HG02759 (cell line): ENCODE measurements around the gene SOX18.

Source experiments
- ATAC-seq: cut with Tn5 transposase; IDR thresholded peaks from one replicate; pipeline ENCODE4 v1.9.1; 2021; ENCODE audit warnings: mild to moderate bottlenecking, moderate library complexity; ENCODE audit not compliant: unreplicated experiment

SOX18 gene

DNA sequence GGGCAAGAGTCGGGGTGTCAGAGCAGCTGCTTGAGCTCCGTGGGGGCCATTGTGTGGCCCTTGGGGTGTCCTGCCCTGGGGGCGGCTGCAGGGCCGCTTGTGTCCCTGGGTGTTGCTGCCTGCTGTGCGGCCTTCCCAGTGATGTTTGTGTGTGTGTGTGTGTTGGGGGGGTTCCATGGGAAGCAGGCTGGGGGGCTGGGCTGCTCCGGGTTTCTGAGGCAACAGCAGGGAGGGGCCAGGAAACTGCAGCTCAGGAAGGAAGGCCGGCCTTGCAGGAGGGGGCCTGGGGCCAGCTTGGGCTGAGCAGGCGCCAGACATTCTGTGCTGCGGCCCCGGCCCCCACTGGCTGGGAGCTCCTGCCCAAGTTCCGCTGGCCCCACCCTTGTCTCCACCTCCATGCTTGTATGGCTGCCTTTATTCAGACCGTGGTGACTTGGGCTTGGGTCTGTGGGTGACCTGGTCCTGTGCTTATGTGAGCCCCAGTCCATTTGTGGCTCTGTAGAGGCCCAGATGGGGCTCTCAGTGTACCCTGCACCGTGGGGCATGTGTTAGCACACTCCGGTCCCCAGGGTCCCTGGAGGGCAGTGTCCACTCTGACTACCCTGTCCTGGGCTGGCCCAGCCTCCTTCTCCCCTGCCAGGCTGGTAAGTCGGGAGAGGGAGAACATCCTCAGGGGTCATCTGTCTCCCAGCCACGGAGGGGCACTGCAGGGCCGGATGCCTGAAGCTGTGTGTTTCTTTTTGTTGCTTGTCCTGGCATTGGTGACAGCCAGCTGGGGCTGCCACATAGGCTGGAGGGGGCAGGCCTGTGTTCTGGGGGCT, 4.6 kb upstream of the SOX18 start:
- ATAC-seq, result no peak

DNA sequence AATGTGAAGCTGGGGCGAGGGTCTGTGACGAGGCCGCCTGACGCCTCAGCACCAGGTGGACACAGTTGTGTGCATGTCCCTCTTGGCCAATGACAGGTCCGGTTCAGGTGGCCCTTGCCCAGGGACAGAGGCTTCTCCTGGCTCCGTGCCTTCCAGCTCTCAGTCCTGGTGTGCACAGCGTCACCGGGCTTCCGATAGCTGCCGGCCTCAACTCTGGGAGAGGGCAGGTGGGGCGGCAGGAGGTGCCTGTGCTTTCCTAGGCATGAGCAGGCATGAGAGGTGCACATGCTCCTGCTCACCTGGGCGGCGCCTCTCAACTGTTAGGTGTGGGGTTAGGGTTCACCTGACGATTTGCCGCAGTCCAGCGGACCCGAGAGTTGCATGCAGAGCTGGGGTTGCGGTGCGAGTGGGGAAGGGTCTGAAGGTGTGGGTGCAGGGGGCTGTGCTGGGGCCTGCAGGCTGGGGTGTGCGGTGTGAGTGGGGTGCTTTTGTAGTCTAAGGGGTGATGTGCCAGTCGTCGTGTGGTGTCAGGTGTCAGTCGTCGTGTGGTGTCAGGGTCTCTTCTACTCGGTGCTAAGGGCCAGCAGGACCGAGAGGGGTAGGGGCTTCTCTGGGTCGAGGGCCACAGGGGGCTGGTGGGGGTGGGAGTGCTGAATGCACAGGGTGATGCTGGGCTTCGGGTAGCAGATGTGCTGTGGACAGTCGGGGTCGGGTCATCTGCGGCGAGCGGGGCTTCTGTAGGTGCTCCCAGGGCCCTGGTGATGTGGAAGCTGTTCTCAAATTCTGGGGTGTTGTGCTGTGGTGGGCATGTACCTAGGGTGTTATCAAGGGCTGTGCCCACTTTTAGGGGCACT, 3.8 kb upstream of the SOX18 start:
- no peak for ATAC-seq

DNA sequence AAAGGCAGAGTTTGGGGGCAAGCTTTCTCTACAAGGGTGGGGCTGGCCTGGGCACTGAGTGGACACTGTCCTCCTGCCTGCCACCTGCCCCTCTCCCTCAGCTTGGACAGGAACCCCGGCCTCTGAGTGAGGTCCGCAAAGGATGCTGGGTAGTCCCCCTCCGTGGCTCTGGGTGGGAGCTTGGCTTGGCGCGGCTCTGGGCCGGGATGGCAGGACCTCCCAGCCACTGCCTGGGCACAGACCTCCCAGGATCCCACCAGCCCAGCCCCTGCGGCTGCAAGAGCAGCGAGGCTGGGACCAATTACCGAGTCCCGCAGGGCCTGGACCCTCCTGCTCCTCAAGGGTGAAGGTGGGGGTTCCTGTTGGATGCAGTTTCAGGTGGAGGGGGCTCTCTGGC, 2.9 kb upstream of the SOX18 start:
- ATAC-seq, result no peak

GRCh38 chr20:64051561-64052325, 2.3 kb upstream of the SOX18 start:
- no peak for ATAC-seq

DNA sequence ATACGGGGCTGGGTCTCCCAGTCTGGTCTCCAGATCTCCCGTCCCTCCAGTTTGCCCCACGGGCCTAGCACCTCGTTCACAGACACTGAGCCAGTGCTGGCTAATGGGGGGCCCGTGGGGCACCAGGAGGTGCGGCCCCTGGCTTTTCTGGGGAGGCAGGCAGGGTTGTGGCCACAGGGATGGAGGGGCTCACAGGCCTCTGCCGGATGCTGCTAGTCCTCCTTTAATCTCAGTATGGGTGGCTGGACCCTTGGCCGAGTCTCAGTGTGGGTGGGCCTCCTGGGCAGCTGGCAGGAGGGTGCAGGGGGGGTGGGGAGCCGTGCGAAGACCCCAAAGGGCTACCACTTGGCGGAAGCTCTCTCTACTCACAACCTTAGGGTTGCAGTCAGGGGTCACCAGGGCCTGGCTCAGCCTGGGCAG, 1.6 kb upstream of the SOX18 start:
- no peak for ATAC-seq

- ATAC-seq, result no peak
These were observed 1.0 kb upstream of the SOX18 start for GRCh38 chr20:64050261-64051032.

DNA sequence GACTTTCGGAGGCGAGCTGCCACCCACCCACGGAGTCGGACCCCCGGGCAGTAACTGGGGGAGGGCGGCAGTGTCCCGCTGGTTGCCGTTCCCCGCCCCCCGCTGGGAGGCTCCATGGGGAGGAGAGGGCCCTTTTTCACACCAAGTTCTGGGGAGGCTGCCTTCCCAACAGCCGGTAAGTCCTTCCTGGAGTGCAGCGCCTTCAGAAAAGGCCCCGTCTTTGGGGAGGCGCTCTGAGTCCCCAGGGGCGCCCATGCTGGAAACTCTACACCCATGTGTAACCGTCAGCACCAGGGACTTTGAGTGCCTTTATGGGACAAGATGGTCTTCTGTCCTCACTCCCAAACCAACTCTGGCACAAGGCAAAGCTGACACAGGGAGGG, 430 bp upstream of the SOX18 start:
- ATAC-seq, result no peak

GRCh38 chr20:64048402-64049044, 916 bp downstream of the SOX18 start:
- ATAC-seq, result no peak

GRCh38 chr20:64047968-64048401, 1.5 kb downstream of the SOX18 start:
- ATAC-seq, result no peak

DNA sequence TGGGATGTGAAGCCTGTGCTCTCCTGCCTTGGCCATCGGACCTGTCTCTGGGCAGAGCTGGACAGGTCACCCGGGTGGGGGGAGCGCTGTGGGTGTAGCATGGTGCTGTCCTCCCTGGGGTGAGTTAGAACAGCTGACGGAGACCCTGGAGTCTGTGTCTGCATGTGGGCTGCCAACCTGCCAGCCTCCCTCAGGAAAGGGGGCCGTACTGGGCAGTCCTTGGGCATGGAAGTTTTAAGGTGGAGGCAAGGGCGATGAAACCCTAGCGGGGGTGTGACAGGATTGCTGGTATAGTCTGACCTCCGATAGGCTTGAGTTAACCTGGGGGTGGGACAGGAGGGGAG, 2.4 kb downstream of the SOX18 start:
- no peak for ATAC-seq

- no peak for ATAC-seq
These were observed 4.0 kb downstream of the SOX18 start for GRCh38 chr20:64045346-64046011.

- no peak for ATAC-seq
These were observed 4.8 kb downstream of the SOX18 start for GRCh38 chr20:64044484-64045247.

DNA sequence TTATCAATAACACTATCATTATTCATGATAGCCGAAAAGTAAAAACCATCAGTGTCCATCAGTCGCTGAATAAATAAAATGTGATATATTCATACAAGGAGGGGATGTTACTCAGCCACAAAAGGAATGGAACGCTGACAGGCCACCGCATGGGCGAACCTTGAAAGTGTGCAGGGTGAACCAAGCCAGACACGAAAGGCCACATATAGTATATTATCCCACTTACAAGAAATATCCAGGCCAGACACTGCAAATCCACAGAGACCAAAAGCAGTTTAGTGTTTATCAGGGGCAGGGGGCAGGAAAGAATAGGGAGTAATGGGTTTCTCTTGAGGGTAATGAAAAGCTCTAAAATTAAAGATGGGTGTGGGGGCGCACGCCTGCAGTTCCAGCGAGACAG, 5.7 kb downstream of the SOX18 start:
- no peak for ATAC-seq

GRCh38 chr20:64042054-64042781, 7.2 kb downstream of the SOX18 start:
- no peak for ATAC-seq

GRCh38 chr20:64041781-64042053, 7.7 kb downstream of the SOX18 start:
- no peak for ATAC-seq

GRCh38 chr20:64041040-64041780, 8.2 kb downstream of the SOX18 start:
- no peak for ATAC-seq

DNA sequence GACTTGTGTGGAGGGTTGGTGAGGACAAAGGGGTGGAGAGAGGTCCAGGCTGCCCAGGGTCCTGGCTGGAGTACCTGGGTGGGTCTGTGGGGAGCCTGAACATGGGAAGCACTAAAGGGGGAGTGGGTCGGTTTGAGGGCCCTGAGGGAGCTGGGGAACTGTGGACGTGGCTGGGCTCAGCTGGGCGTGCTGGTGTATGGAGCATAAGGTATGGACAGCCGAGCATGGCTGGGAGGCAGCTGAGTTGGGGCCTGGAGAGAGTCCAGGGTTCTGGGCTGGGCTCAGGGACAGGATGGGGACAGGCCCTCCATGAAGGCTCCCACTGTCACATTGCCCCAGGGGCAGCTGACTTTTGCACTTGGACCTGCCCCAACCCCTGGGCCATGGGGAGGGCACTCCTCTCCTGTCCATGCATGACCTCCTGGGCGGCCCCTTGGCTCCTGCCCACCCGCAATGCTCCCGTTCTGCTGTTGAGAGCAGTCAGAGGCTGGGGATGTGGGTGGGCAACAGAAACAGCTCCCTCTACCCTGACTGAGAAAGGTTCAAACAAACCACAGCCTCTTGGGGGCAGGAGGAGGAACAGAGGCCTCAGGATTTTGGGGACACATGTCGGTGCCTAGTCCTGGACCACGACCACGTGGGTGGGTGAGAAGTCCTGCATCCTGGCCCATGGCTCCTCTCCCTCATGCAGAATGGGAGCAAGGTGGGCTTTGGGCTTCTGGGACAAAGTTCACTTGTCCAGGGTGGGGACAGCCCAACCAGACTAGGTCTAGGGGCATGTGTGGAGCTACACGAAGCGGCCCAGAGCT, 9.0 kb downstream of the SOX18 start:
- no peak for ATAC-seq
